ENCODE measurements around the gene LSM7. TPM values are rescaled to one million over a fixed set of nuclear protein-coding genes. Genes with fewer than 3 reads are reported as not detected.

The LSM7 gene
- total and polyA plus RNA-seq, 2 of the 13 experiments (the other 11 are each of a cell fraction or from before 2014, with no cell fraction given): 140 to 205 TPM

DNA sequence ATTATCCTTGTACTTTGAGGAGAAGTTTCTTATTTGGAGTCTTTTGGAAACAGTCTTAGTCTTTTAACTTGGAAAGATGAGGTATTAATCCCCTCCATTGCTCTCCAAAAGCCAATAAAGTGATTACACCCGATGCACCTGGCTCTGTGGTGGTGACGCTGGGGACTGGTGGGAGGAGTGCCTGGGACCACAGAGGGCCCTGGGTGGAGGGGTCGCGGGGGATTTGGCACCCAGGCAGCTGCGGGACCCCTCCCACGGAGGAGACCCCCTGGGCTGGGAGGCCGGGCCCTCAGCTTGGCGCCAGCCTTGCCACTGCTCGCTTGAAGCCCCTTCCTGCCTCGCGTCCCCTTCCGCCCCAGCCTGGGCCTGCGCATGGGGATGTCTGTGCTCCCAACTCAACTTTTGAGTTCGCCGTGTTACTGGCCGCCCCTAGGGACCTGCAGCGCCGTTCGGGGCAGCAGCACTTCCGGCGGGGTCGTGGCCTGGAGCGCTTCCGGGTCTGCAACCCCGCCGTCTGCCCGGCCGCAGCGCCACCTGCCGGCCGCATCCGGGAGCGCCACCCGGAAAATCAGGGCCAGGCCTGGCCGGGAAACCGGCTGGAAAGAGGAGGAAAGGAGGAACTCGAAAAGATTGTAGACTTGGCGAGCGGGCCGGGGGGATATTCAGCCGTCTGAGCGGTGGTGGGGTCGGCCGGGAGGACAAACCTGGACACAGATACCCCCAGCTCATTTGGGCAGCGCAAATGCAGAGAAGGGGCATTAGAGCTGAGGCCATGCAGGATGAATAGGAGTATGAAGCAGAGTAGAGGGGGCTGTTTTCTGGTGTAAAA, 54.8 kb downstream of the LSM7 start (continued):
- TF ChIP-seq TBX3 (IDR thresholded peaks at IDR 0.05; ENCODE audit: borderline replicate concordance): no peak
- TF ChIP-seq, protein P1, sequence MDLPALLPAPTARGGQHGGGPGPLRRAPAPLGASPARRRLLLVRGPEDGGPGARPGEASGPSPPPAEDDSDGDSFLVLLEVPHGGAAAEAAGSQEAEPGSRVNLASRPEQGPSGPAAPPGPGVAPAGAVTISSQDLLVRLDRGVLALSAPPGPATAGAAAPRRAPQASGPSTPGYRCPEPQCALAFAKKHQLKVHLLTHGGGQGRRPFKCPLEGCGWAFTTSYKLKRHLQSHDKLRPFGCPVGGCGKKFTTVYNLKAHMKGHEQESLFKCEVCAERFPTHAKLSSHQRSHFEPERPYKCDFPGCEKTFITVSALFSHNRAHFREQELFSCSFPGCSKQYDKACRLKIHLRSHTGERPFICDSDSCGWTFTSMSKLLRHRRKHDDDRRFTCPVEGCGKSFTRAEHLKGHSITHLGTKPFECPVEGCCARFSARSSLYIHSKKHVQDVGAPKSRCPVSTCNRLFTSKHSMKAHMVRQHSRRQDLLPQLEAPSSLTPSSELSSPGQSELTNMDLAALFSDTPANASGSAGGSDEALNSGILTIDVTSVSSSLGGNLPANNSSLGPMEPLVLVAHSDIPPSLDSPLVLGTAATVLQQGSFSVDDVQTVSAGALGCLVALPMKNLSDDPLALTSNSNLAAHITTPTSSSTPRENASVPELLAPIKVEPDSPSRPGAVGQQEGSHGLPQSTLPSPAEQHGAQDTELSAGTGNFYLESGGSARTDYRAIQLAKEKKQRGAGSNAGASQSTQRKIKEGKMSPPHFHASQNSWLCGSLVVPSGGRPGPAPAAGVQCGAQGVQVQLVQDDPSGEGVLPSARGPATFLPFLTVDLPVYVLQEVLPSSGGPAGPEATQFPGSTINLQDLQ (CRISPR knock-in tag; IDR thresholded peaks at IDR 0.05): 0 out of 2 replicates have a peak, but pooled peaks have one; percentile 51
- TF ChIP-seq ZNF629 (CRISPR knock-in tag; conservative IDR thresholded peaks at IDR 0.05): no peak
- TF ChIP-seq ZNF10 (CRISPR knock-in tag; IDR thresholded peaks at IDR 0.05; ENCODE audit: borderline replicate concordance, low read depth): no peak
- no peak for TF ChIP-seq SCMH1 (CRISPR knock-in tag; IDR thresholded peaks at IDR 0.05; ENCODE audit: borderline replicate concordance)
- peak; percentile 44 for TF ChIP-seq HNRNPLL (IDR thresholded peaks at IDR 0.05; ENCODE audit: low read depth, low read length, poor library complexity, severe bottlenecking)
- TF ChIP-seq, protein P2, sequence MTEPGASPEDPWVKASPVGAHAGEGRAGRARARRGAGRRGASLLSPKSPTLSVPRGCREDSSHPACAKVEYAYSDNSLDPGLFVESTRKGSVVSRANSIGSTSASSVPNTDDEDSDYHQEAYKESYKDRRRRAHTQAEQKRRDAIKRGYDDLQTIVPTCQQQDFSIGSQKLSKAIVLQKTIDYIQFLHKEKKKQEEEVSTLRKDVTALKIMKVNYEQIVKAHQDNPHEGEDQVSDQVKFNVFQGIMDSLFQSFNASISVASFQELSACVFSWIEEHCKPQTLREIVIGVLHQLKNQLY (CRISPR knock-in tag; IDR thresholded peaks at IDR 0.05): no peak; the same call in 1 of the 2 replicates
- no peak for TF ChIP-seq SATB2 (CRISPR knock-in tag; IDR thresholded peaks at IDR 0.05)
- TF ChIP-seq ZSCAN22 (CRISPR knock-in tag; IDR thresholded peaks at IDR 0.05): no peak
- TF ChIP-seq ZNF3 (CRISPR knock-in tag; IDR thresholded peaks at IDR 0.05): no peak
- TF ChIP-seq, protein P3, sequence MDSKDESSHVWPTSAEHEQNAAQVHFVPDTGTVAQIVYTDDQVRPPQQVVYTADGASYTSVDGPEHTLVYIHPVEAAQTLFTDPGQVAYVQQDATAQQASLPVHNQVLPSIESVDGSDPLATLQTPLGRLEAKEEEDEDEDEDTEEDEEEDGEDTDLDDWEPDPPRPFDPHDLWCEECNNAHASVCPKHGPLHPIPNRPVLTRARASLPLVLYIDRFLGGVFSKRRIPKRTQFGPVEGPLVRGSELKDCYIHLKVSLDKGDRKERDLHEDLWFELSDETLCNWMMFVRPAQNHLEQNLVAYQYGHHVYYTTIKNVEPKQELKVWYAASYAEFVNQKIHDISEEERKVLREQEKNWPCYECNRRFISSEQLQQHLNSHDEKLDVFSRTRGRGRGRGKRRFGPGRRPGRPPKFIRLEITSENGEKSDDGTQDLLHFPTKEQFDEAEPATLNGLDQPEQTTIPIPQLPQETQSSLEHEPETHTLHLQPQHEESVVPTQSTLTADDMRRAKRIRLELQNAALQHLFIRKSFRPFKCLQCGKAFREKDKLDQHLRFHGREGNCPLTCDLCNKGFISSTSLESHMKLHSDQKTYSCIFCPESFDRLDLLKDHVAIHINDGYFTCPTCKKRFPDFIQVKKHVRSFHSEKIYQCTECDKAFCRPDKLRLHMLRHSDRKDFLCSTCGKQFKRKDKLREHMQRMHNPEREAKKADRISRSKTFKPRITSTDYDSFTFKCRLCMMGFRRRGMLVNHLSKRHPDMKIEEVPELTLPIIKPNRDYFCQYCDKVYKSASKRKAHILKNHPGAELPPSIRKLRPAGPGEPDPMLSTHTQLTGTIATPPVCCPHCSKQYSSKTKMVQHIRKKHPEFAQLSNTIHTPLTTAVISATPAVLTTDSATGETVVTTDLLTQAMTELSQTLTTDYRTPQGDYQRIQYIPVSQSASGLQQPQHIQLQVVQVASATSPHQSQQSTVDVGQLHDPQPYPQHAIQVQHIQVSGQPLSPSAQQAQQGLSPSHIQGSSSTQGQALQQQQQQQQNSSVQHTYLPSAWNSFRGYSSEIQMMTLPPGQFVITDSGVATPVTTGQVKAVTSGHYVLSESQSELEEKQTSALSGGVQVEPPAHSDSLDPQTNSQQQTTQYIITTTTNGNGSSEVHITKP (CRISPR knock-in tag; IDR thresholded peaks at IDR 0.05; ENCODE audit: low read depth): no peak
- no peak for TF ChIP-seq MTA3 (CRISPR knock-in tag; IDR thresholded peaks at IDR 0.05)
- peak; percentile 89 for TF ChIP-seq HOXA3 (CRISPR knock-in tag; IDR thresholded peaks at IDR 0.05)
- no peak for TF ChIP-seq SRSF1 (optimal IDR thresholded peaks at IDR 0.05; ENCODE audit: low read depth, low read length)
- TF ChIP-seq KMT2B (CRISPR knock-in tag; IDR thresholded peaks at IDR 0.05): no peak
- TF ChIP-seq MXD4 (CRISPR knock-in tag; IDR thresholded peaks at IDR 0.05): peak; percentile 26; the same call in 1 of the 2 replicates

Measured in HepG2 (cell line).